Gastroesophageal sphincter (tissue), 4 donors: Measurements from ENCODE around the gene SFTPB. TPM values are rescaled to one million over a fixed set of nuclear protein-coding genes. Genes with fewer than 3 reads are reported as not detected.
"Not testable (repeated sequence)": the region's sequence is repeated elsewhere in the genome, so short reads cannot be mapped to it uniquely, and the experiment has no call there.

Experiments used
- ATAC-seq: fragments of 150-250 bp; one replicate; pipeline ENCODE4 v1.9.1; 2016; ENCODE audit warnings: mild to moderate bottlenecking, moderate library complexity
- H3K27ac ChIP-seq, 4 donors: fragments of 200-600 bp; sonication (generic) in 3 of 4; 1 replicate in 3 of 4; 2 replicates in 1 of 4; pipeline ENCODE4 v1.5.1; 2016 to 2019
- H3K27me3 ChIP-seq: fragments of 200-600 bp; sonication (generic); one replicate; pipeline ENCODE4 v1.5.1; 2019
- H3K36me3 ChIP-seq, 2 donors: fragments of 200-600 bp; sonication (generic); one replicate each; pipeline ENCODE4 v1.5.1; 2019; ENCODE audit warnings: control low read depth in 1 of 2
- H3K4me1 ChIP-seq, 3 donors: fragments of 200-600 bp; sonication (generic); 1 replicate in 2 of 3; 2 replicates in 1 of 3; pipeline ENCODE4 v1.5.1; 2016 to 2019; ENCODE audit warnings: control low read depth in 2 of 3
- H3K4me3 ChIP-seq, 2 donors: fragments of 200-600 bp; sonication (generic); one replicate each; pipeline ENCODE4 v1.5.1; 2019; ENCODE audit warnings: mild to moderate bottlenecking in 1 of 2, moderate library complexity in 1 of 2
- H3K9me3 ChIP-seq, 3 donors: fragments of 200-600 bp; sonication (generic); one replicate each; pipeline ENCODE4 v1.5.1; 2017 to 2019; ENCODE audit warnings: control low read depth in 2 of 3
- EP300 ChIP-seq: sonication (generic); formaldehyde crosslinking; IDR thresholded peaks from one replicate; pipeline ENCODE4 v1.6.1; 2017; ENCODE audit warnings: antibody characterized with exemption, mild to moderate bottlenecking
- POLR2A ChIP-seq, 2 donors: fragments of 450-650 bp; IDR thresholded peaks; one replicate each; pipeline ENCODE4 v1.6.1; 2017; ENCODE audit warnings: antibody characterized with exemption in 2 of 2, mild to moderate bottlenecking in 2 of 2, moderate library complexity in 1 of 2
- POLR2AphosphoS5 ChIP-seq: sonication (generic); formaldehyde crosslinking; IDR thresholded peaks from one replicate; pipeline ENCODE4 v1.6.1; 2017; ENCODE audit warnings: antibody characterized with exemption
- WGBS, 2 donors: methylation state at CpG; one replicate each; pipeline ENCODE4 v1.1.5; 2018; ENCODE audit warnings: low coverage in 1 of 2; 5-methylcytosine and 5-hydroxymethylcytosine counted together
- total RNA-seq, 4 donors: library from RNA; depleted of rRNA; stranded (reverse); fragments of >200 nt; gene quantifications; one replicate each; pipeline ENCODE4 v1.1.0, GENCODE V29; 2016
- TF ChIP-seq, protein P1 (sequence below), 4 experiments: fragments of 200-600 bp in 2 of 4; fragments of 450-650 bp in 2 of 4; sonication (generic) in 1 of 4; IDR thresholded peaks; one replicate each; pipeline ENCODE4 v1.5.1; 2017 to 2019; ENCODE audit warnings: antibody characterized with exemption in 4 of 4, mild to moderate bottlenecking in 2 of 4, moderate library complexity in 2 of 4

The SFTPB gene
- total RNA-seq = not detected

DNA sequence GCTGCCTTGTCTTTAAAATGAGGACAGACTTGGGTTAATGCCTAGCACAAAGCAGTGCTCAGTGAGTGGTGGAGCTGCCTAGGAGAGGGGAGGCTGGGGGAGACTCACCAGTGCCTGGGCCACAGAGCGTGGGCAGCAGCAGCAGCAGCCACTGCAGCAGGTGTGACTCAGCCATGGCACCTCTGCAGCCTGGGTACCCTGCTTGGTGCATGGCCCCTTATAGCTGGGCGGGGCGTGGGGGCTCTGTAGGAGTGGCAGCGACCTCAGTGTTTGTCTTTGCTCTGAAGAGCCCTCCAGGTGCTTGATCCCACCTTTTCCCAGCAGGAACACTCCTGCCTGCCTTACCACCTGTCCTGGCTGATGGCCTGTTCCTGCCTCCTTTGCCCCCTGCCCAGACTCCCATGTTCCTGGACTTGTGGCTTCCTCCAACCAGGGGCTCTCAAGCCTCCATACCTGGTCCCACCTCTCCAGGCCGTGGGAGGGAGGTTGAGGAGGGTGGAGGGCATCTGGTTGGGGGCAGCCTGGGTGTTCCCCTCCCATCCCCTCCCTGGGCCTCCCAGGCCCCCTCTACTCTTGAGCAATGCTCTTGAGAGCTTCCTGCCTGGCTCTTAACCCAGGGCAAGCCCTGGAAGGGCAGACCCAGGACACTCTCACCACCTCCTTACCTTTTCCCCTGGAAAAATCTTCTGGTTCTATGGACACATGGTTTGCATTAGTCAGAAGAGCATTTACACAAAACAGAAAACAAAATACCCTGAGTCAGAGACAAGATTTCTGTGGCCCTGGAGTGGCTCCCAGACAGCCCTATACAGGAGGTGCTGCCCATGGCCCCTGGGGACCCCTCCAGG lies at the start of gene SFTPB:
TSS of gene SFTPB (minus strand) at position 191 of the 848 bp plus-strand sequence. CDS start at position 175, 16 bp downstream.
- Histone ChIP-seq H3K4me3 (no peak within 1 kb of the TSS), H3K4me1 (peaks cover 0 to 5% (median 3%) of the 10 kb centered on the region in 3 donors), H3K36me3 (no peaks in the 10 kb centered on the region), H3K9me3 (no peaks in the 10 kb centered on the region), H3K27me3 (no peaks in the 10 kb centered on the region), H3K27ac (no peak within 1 kb of the TSS)
- TF ChIP-seq POLR2A (IDR thresholded peaks at IDR 0.05) = no peak
- TF ChIP-seq POLR2AphosphoS5 = no peak
- TF ChIP-seq EP300 = no peak
- TF ChIP-seq, protein P1, sequence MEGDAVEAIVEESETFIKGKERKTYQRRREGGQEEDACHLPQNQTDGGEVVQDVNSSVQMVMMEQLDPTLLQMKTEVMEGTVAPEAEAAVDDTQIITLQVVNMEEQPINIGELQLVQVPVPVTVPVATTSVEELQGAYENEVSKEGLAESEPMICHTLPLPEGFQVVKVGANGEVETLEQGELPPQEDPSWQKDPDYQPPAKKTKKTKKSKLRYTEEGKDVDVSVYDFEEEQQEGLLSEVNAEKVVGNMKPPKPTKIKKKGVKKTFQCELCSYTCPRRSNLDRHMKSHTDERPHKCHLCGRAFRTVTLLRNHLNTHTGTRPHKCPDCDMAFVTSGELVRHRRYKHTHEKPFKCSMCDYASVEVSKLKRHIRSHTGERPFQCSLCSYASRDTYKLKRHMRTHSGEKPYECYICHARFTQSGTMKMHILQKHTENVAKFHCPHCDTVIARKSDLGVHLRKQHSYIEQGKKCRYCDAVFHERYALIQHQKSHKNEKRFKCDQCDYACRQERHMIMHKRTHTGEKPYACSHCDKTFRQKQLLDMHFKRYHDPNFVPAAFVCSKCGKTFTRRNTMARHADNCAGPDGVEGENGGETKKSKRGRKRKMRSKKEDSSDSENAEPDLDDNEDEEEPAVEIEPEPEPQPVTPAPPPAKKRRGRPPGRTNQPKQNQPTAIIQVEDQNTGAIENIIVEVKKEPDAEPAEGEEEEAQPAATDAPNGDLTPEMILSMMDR (IDR thresholded peaks at IDR 0.05) = no peak
- ATAC-seq = no peak
- WGBS, 2 donors = no CpG with 5 or more reads among the region's 5 CpGs

DNA sequence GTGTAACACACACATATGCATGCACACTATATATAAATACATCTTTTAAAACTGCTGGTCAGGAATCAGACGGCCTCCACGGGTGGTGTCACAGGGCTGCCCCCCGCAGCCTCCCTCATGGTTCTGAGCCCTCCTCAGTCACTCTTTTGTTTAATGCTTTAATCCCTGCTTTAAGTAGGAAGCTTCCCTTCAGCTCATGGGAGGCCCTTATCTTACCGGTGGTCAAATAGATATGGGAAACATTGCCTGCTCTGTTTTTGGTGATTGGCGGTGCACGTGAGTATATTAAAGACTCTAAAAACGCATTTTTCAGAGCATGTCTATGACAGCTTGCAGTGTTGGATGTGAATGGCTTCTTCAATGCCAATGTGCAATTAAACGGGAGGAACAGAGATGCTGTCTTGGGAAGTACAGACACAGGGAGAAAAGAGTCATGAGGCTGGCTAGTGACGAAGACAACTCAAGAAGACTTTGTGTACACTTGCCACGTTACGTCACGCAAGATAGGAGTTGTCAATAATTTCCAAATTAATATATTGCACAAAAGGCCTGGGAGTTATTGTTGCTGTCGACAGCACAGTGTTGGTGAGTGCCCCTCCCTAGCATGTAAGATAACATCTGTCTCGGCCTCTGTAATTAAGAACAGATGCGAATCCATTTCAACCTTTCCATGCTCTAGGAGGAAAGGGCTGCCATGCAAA lies 49.5 kb upstream of the SFTPB start:
- H3K9me3 ChIP-seq = no peaks in the 10 kb centered on the region
- TF ChIP-seq, protein P1 (IDR thresholded peaks at IDR 0.05) = no peak
- TF ChIP-seq POLR2A (IDR thresholded peaks at IDR 0.05) (no peak), POLR2AphosphoS5 (no peak), EP300 (no peak)
- peak; percentile 70 for ATAC-seq
- WGBS, 2 donors = 64 to 67% methylated on average over 14 to 15 of the region's 15 CpGs
- no peak overlapping the region for H3K4me3 ChIP-seq
- no peaks in the 10 kb centered on the region for H3K36me3 ChIP-seq
- no peaks in the 10 kb centered on the region for H3K27me3 ChIP-seq
- H3K4me1 ChIP-seq = peaks cover 0 to 9% (median 0%) of the 10 kb centered on the region in 3 donors
- H3K27ac ChIP-seq = no peak overlapping the region

DNA sequence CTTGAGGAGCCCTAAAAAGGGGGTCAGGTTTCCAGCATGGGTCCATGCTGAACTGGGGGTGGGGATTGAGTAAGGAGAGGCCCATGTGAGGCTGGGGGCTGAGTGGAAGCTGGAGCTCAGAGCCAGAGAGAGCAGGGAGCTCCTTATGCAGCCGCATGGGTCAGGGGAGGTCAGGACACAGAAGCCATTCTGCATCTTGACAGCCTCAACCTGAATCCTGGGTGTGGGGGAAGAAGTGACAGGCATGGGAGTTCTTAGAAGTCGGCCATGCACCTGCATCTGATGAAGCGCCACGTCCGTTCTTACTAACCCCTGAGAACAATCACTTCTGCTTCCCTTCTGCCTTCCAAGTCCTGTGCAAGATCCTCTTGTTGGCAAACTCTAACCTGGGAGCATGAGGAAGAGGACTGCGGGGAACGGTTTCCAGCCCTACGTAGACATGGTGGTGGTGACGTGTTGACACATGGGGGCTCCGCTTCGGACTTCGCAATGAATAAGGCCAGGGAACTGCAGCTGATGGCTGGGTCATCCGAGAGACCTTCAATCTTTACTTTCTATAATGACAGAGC lies 48.4 kb upstream of the SFTPB start:
- H3K36me3 ChIP-seq = no peaks in the 10 kb centered on the region
- 61 to 77% methylated on average over 4 to 5 of the region's 13 CpGs for WGBS, 2 donors
- TF ChIP-seq EP300 (no peak), POLR2A (IDR thresholded peaks at IDR 0.05) (no peak), POLR2AphosphoS5 (no peak)
- TF ChIP-seq, protein P1 (IDR thresholded peaks at IDR 0.05) = no peak

DNA sequence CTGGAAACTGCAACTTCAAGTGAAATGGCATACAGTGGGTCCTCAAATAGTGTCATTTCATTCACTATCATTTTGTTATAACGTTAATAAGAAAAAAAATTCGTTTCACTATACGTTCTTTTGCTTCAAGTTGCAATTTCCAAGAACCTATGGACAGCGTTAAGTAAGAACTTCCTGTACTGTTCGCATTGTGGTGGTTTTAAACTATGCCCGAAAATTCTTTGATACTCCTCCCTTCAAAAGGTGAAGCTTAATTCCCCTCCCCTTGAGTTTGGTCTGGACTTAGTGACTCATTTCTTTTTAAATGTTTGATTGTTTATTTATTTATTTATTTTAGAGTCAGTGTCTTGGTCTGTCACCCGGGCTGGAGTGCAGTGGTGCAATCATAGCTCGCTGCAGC lies 46.8 kb upstream of the SFTPB start:
- ATAC-seq = no peak
- no peak overlapping the region for H3K27ac ChIP-seq
- TF ChIP-seq EP300 (no peak), POLR2A (IDR thresholded peaks at IDR 0.05) (no peak), POLR2AphosphoS5 (no peak)
- no peak overlapping the region for H3K4me3 ChIP-seq
- H3K36me3 ChIP-seq = no peaks in the 10 kb centered on the region
- H3K27me3 ChIP-seq = no peaks in the 10 kb centered on the region
- no peaks in the 10 kb centered on the region for H3K9me3 ChIP-seq
- H3K4me1 ChIP-seq = peaks cover 0 to 18% (median 0%) of the 10 kb centered on the region in 3 donors
- WGBS, 2 donors = 72 to 94% methylated on average over 6 to 8 of the region's 8 CpGs

More for the DNA sequence above, 48.4 kb upstream of the SFTPB start:
- no peaks in the 10 kb centered on the region for H3K27me3 ChIP-seq
- H3K4me1 ChIP-seq = peaks cover 0 to 12% (median 0%) of the 10 kb centered on the region in 3 donors
- H3K27ac ChIP-seq = no peak overlapping the region
- no peak overlapping the region for H3K4me3 ChIP-seq
- ATAC-seq = no peak
- no peaks in the 10 kb centered on the region for H3K9me3 ChIP-seq

DNA sequence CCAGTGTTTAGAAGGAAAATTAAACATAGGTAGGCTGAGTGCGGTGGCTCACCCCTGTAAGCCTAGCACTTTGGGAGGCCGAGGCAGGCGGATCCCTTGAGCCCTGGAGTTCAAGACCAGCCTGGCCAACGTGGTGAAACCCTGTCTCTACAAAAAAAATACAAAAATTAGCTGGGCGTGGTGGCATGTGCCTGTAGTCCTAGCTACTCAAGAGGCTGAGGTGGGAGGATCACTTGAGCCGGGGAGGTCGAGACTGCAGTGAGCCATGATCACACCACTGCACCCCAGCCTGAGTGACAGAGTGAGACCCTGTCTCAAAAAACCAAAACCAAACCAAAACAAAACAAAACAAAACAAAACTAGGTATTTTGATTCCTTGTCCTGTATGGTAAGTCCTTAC lies 46.4 kb upstream of the SFTPB start:
- WGBS, 2 donors = 90 to 100% methylated on average over 4 to 6 of the region's 7 CpGs
- not testable (repeated sequence) for H3K27me3 ChIP-seq, H3K27ac ChIP-seq, H3K4me3 ChIP-seq, H3K36me3 ChIP-seq, ATAC-seq, H3K9me3 ChIP-seq
- peaks cover 0 to 22% (median 0%) of the 10 kb centered on the region in 3 donors for H3K4me1 ChIP-seq
